Liver (tissue), 9 donors: Measurements from ENCODE around the gene RARG. TPM values are rescaled to one million over a fixed set of nuclear protein-coding genes. Genes with fewer than 3 reads are reported as not detected.

Source experiments
- DNase-seq: peaks from one replicate; pipeline ENCODE4 v3.0.0-alpha.2; 2017; ENCODE audit warnings: low spot score
- H3K27ac ChIP-seq, 2 donors: one replicate each; pipeline ENCODE4 v1.7.0; 2013; ENCODE audit warnings: inconsistent platforms in 2 of 2, low read length in 2 of 2, control low read depth in 1 of 2, low read depth in 1 of 2, mild to moderate bottlenecking in 1 of 2
- H3K27me3 ChIP-seq, 4 donors: one replicate each; pipeline versions ENCODE4 v1.6.1 to v1.7.0; 2013; ENCODE audit warnings: low read length in 3 of 4, inconsistent platforms in 1 of 4, mild to moderate bottlenecking in 1 of 4, moderate library complexity in 1 of 4; ENCODE audit not compliant: control insufficient read depth in 4 of 4, insufficient read depth in 4 of 4
- H3K36me3 ChIP-seq, 4 donors: one replicate each; pipeline versions ENCODE4 v1.6.1 to v1.7.0; 2013; ENCODE audit warnings: low read length in 3 of 4, mild to moderate bottlenecking in 3 of 4, low read depth in 1 of 4, moderate library complexity in 1 of 4; ENCODE audit not compliant: control insufficient read depth in 4 of 4, insufficient read depth in 3 of 4
- H3K4me1 ChIP-seq, 4 donors: one replicate each; pipeline versions ENCODE4 v1.6.1 to v1.7.0; 2013; ENCODE audit warnings: low read length in 3 of 4, mild to moderate bottlenecking in 3 of 4, moderate library complexity in 1 of 4; ENCODE audit not compliant: control insufficient read depth in 4 of 4, insufficient read depth in 4 of 4
- H3K4me3 ChIP-seq, 3 donors: one replicate each; pipeline versions ENCODE4 v1.6.1 to v1.7.0; 2013; ENCODE audit warnings: low read length in 3 of 3, control low read depth in 1 of 3, low read depth in 1 of 3, mild to moderate bottlenecking in 1 of 3
- H3K9ac ChIP-seq, 2 donors: one replicate each; pipeline ENCODE4 v1.7.0; 2013; ENCODE audit warnings: low read length in 2 of 2, mild to moderate bottlenecking in 2 of 2, moderate library complexity in 2 of 2, control low read depth in 1 of 2, low read depth in 1 of 2
- H3K9me3 ChIP-seq, 4 donors: one replicate each; pipeline versions ENCODE4 v1.6.1 to v1.7.0; 2013; ENCODE audit warnings: low read length in 3 of 4; ENCODE audit not compliant: control insufficient read depth in 4 of 4
- ATF3 ChIP-seq: IDR thresholded peaks from 2 replicates; pipeline ENCODE4 v1.6.1; 2016; ENCODE audit warnings: antibody characterized with exemption
- CTCF ChIP-seq: fragments of 150-350 bp; IDR thresholded peaks from 2 replicates; pipeline ENCODE4 v1.5.1; 2017; ENCODE audit warnings: improper control_type of control experiment, low read depth, low read length; ENCODE audit not compliant: missing input control
- EGR1 ChIP-seq, 2 donors: IDR thresholded peaks; 2 replicates each; pipeline ENCODE4 v1.6.1; 2016 to 2018; ENCODE audit warnings: antibody characterized with exemption in 2 of 2, low read depth in 2 of 2
- FOXA1 ChIP-seq: IDR thresholded peaks from 2 replicates; pipeline ENCODE4 v1.6.1; 2016; ENCODE audit warnings: antibody characterized with exemption
- FOXA2 ChIP-seq: IDR thresholded peaks from 2 replicates; pipeline ENCODE4 v1.6.1; 2016; ENCODE audit warnings: antibody characterized with exemption
- GABPA ChIP-seq, 2 donors: IDR thresholded peaks in 1 of 2; conservative IDR thresholded peaks in 1 of 2; 2 replicates each; pipeline ENCODE4 v1.6.1; 2016; ENCODE audit warnings: antibody characterized with exemption in 2 of 2, mild to moderate bottlenecking in 1 of 2, moderate library complexity in 1 of 2
- HNF4A ChIP-seq, 2 donors: conservative IDR thresholded peaks; 2 replicates each; pipeline ENCODE4 v1.6.1; 2016; ENCODE audit warnings: antibody characterized with exemption in 2 of 2, mild to moderate bottlenecking in 2 of 2
- MAX ChIP-seq: IDR thresholded peaks from 2 replicates; pipeline ENCODE4 v1.6.1; 2016; ENCODE audit warnings: antibody characterized with exemption
- NR2F2 ChIP-seq: IDR thresholded peaks from 2 replicates; pipeline ENCODE4 v1.6.1; 2016; ENCODE audit warnings: antibody characterized with exemption
- RAD21 ChIP-seq, 2 donors: IDR thresholded peaks; 2 replicates each; pipeline ENCODE4 v1.6.1; 2016; ENCODE audit warnings: antibody characterized with exemption in 2 of 2, mild to moderate bottlenecking in 2 of 2
- REST ChIP-seq: IDR thresholded peaks from 2 replicates; pipeline ENCODE4 v1.6.1; 2016; ENCODE audit warnings: antibody characterized with exemption, mild to moderate bottlenecking
- RXRA ChIP-seq, 2 donors: IDR thresholded peaks; 2 replicates each; pipeline ENCODE4 v1.6.1; 2017 to 2018; ENCODE audit warnings: antibody characterized with exemption in 2 of 2, mild to moderate bottlenecking in 1 of 2
- SP1 ChIP-seq: IDR thresholded peaks from 2 replicates; pipeline ENCODE4 v1.6.1; 2018; ENCODE audit warnings: antibody characterized with exemption, mild to moderate bottlenecking
- TAF1 ChIP-seq: conservative IDR thresholded peaks from 2 replicates; pipeline ENCODE4 v1.6.1; 2016; ENCODE audit warnings: antibody characterized with exemption, mild to moderate bottlenecking
- YY1 ChIP-seq: IDR thresholded peaks from 2 replicates; pipeline ENCODE4 v1.6.1; 2016; ENCODE audit warnings: antibody characterized with exemption, mild to moderate bottlenecking
- ZBTB33 ChIP-seq: IDR thresholded peaks from 2 replicates; pipeline ENCODE4 v1.6.1; 2016; ENCODE audit warnings: antibody characterized with exemption
- WGBS: extraction: QIAGEN DNeasy Blood & Tissue Kit; methylation state at CpG from one replicate; pipeline ENCODE4 v1.1.7; 2013; 5-methylcytosine and 5-hydroxymethylcytosine counted together
- polyA plus RNA-seq, 2 donors: library from polyadenylated mRNA; stranded (reverse) in 1 of 2; unstranded in 1 of 2; fragments of 200-250 nt in 1 of 2; fragments of >200 nt in 1 of 2; fragmentation: Nextera tagmentation in 1 of 2; extraction: Ambion mirVana in 1 of 2; gene quantifications; one replicate each; pipeline versions ENCODE4 v1.2.1 to v1.2.3, GENCODE V29; 2013 to 2015
- total RNA-seq, 2 donors: library from RNA; depleted of rRNA; stranded (reverse); fragments of >200 nt; gene quantifications; one replicate each; pipeline ENCODE4 v1.2.3, GENCODE V29; 2014
- donor health status: healthy.
- donor health status: healthy.
- donor health status: healthy.
- donor health status: healthy.
- donor health status: healthy.

The RARG gene
- total and polyA plus RNA-seq, 4 donors = 1.7 to 3.1 (median 2.7) TPM

GRCh38 chr12:53231671-53231920 is 413 bp downstream of the RARG start:
- DNase-seq = no peak
- no peak overlapping the region for H3K9ac ChIP-seq
- WGBS = 3% methylated on average over 9 of the region's 9 CpGs
- peak overlapping the region; percentile 47 to 59 for H3K27ac ChIP-seq
- H3K4me3 ChIP-seq = peak overlapping the region in 2 of 3 donors; percentile 9 to 49
- H3K36me3 ChIP-seq = no peaks in the 10 kb centered on the region
- H3K4me1 ChIP-seq = peaks cover 0 to 4% (median 2%) of the 10 kb centered on the region in 4 donors
- peaks cover 0 to 15% (median 0%) of the 10 kb centered on the region in 4 donors for H3K27me3 ChIP-seq
- TF ChIP-seq ATF3 = no peak
- TF ChIP-seq CTCF = no peak
- TF ChIP-seq FOXA1 = no peak
- no peak for TF ChIP-seq REST
- no peak for TF ChIP-seq EGR1 (IDR thresholded peaks at IDR 0.05; ENCODE audit: low read depth in 2 of 2)
- no peak for TF ChIP-seq FOXA2
- no peak for TF ChIP-seq GABPA (IDR thresholded peaks at IDR 0.05 in 1 of 2, conservative IDR thresholded peaks at IDR 0.05 in 1 of 2)
- no peak for TF ChIP-seq ZBTB33
- no peak for TF ChIP-seq MAX
- H3K9me3 ChIP-seq = no peaks in the 10 kb centered on the region

GRCh38 chr12:53230108-53230845 is 1.7 kb downstream of the RARG start:
- no peak overlapping the region for H3K27ac ChIP-seq
- 68% methylated on average over 10 of the region's 10 CpGs for WGBS
- H3K27me3 ChIP-seq = peaks cover 0 to 13% (median 0%) of the 10 kb centered on the region in 4 donors
- peaks cover 0 to 4% (median 2%) of the 10 kb centered on the region in 4 donors for H3K4me1 ChIP-seq
- no peaks in the 10 kb centered on the region for H3K36me3 ChIP-seq
- H3K4me3 ChIP-seq = no peak overlapping the region
- no peak overlapping the region for H3K9ac ChIP-seq
- DNase-seq = no peak
- H3K9me3 ChIP-seq = no peaks in the 10 kb centered on the region
- TF ChIP-seq TAF1 = no peak
- TF ChIP-seq RAD21 (IDR thresholded peaks at IDR 0.05) = no peak
- TF ChIP-seq MAX = no peak
- TF ChIP-seq RXRA (IDR thresholded peaks at IDR 0.05) = no peak
- TF ChIP-seq HNF4A (conservative IDR thresholded peaks at IDR 0.05) = no peak
- no peak for TF ChIP-seq REST
- no peak for TF ChIP-seq YY1
- TF ChIP-seq NR2F2 = no peak
- TF ChIP-seq SP1 = no peak
- TF ChIP-seq GABPA (IDR thresholded peaks at IDR 0.05 in 1 of 2, conservative IDR thresholded peaks at IDR 0.05 in 1 of 2) = no peak
- no peak for TF ChIP-seq CTCF
- TF ChIP-seq EGR1 (IDR thresholded peaks at IDR 0.05; ENCODE audit: low read depth in 2 of 2) = no peak
